HepG2 (cell line): ENCODE results near the gene TPST1. TPM values are rescaled to one million over a fixed set of nuclear protein-coding genes. Genes with fewer than 3 reads are reported as not detected.

Source experiments
- ARNTL ChIP-seq: sonication (generic); formaldehyde crosslinking; IDR thresholded peaks from 2 replicates; pipeline ENCODE4 v1.4.0; 2020; ENCODE audit warnings: mild to moderate bottlenecking, missing genetic modification reagents
- ATAD3A ChIP-seq: sonication (generic); formaldehyde crosslinking; IDR thresholded peaks from 2 replicates; pipeline ENCODE4 v1.4.0; 2020; ENCODE audit warnings: missing genetic modification reagents
- EEA1 ChIP-seq: sonication (generic); formaldehyde crosslinking; IDR thresholded peaks from 2 replicates; pipeline ENCODE4 v1.5.1; 2020; ENCODE audit warnings: mild to moderate bottlenecking, missing genetic modification reagents, borderline replicate concordance
- GATA4 ChIP-seq: sonication (generic); IDR thresholded peaks from 2 replicates; pipeline ENCODE4 v1.6.1; 2016; ENCODE audit warnings: antibody characterized with exemption, low read depth, borderline replicate concordance
- HOXD1 ChIP-seq: sonication (generic); formaldehyde crosslinking; IDR thresholded peaks from 2 replicates; pipeline ENCODE4 v1.5.0; 2020; ENCODE audit warnings: missing genetic modification reagents
- KDM5B ChIP-seq: sonication (generic); formaldehyde crosslinking; IDR thresholded peaks from 2 replicates; pipeline ENCODE4 v1.4.0; 2020; ENCODE audit warnings: missing genetic modification reagents, mild to moderate bottlenecking, borderline replicate concordance
- KLF11 ChIP-seq: IDR thresholded peaks from 2 replicates; pipeline ENCODE4 v1.6.1; 2016; ENCODE audit warnings: missing compliant biosample characterization
- NFKBIZ ChIP-seq: IDR thresholded peaks from 2 replicates; pipeline ENCODE4 v1.6.1; 2018; ENCODE audit warnings: missing genetic modification reagents, missing compliant biosample characterization
- NFYC ChIP-seq: IDR thresholded peaks from 2 replicates; pipeline ENCODE4 v1.6.1; 2016; ENCODE audit warnings: missing genetic modification reagents, missing compliant biosample characterization
- NRL ChIP-seq: sonication (generic); formaldehyde crosslinking; IDR thresholded peaks from 2 replicates; pipeline ENCODE4 v1.5.0; 2020; ENCODE audit warnings: missing genetic modification reagents, mild to moderate bottlenecking, moderate library complexity, borderline replicate concordance
- PAF1 ChIP-seq: IDR thresholded peaks from 2 replicates; pipeline ENCODE4 v1.6.1; 2016; ENCODE audit warnings: missing genetic modification reagents, missing compliant biosample characterization
- SMAD3 ChIP-seq: sonication (generic); formaldehyde crosslinking; IDR thresholded peaks from 2 replicates; pipeline ENCODE4 v1.4.0; 2020; ENCODE audit warnings: missing genetic modification reagents
- SNAPC2 ChIP-seq: sonication (generic); formaldehyde crosslinking; IDR thresholded peaks from 2 replicates; pipeline ENCODE4 v1.8.1; 2022; ENCODE audit warnings: mild to moderate bottlenecking, missing genetic modification reagents
- TOPORS ChIP-seq: sonication (generic); formaldehyde crosslinking; IDR thresholded peaks from 2 replicates; pipeline ENCODE4 v1.8.0; 2023; ENCODE audit warnings: mild to moderate bottlenecking, missing genetic modification reagents
- ZBTB38 ChIP-seq: sonication (generic); formaldehyde crosslinking; IDR thresholded peaks from 2 replicates; pipeline ENCODE4 v1.5.1; 2020; ENCODE audit warnings: mild to moderate bottlenecking, missing genetic modification reagents
- ZNF160 ChIP-seq: sonication (generic); formaldehyde crosslinking; IDR thresholded peaks from 2 replicates; pipeline ENCODE4 v1.8.0; 2022; ENCODE audit warnings: mild to moderate bottlenecking, inconsistent platforms, missing genetic modification reagents
- ZNF264 ChIP-seq: sonication (generic); formaldehyde crosslinking; IDR thresholded peaks from 2 replicates; pipeline ENCODE4 v1.4.0; 2020; ENCODE audit warnings: missing genetic modification reagents
- ZNF546 ChIP-seq: sonication (generic); formaldehyde crosslinking; conservative IDR thresholded peaks from 2 replicates; pipeline ENCODE4 v1.8.1; 2023; ENCODE audit warnings: mild to moderate bottlenecking, missing genetic modification reagents
- ZNF737 ChIP-seq: sonication (generic); formaldehyde crosslinking; IDR thresholded peaks from 2 replicates; pipeline ENCODE4 v1.5.0; 2020; ENCODE audit warnings: missing genetic modification reagents, mild to moderate bottlenecking, borderline replicate concordance
- polyA plus RNA-seq, 8 experiments: library from polyadenylated mRNA; depleted of rRNA in 3 of 8; stranded (reverse) in 7 of 8; unstranded in 1 of 8; fragments of >200 nt; fragmentation: Illumina TruSeq in 4 of 8; extraction: Trizol in 4 of 8; gene quantifications; 2 replicates each; pipeline versions ENCODE4 v1.2.1 to v1.2.3, GENCODE V29; 2011 to 2016; ENCODE audit warnings: low read depth in 4 of 8, missing spikeins in 1 of 8, mixed read lengths in 1 of 8; ENCODE audit not compliant: insufficient read depth in 1 of 8
- total RNA-seq, 5 experiments: library from RNA; depleted of rRNA; stranded (reverse); fragments of >200 nt; fragmentation: Illumina TruSeq; extraction: Trizol; gene quantifications; 2 replicates each; pipeline ENCODE4 v1.2.3, GENCODE V29; 2016; ENCODE audit warnings: low read depth in 1 of 5
- TF ChIP-seq, protein P1 (sequence below): IDR thresholded peaks from 2 replicates; pipeline ENCODE4 v1.6.1; 2016; ENCODE audit warnings: low read depth, missing genetic modification reagents, missing compliant biosample characterization
- TF ChIP-seq, protein P2 (sequence below): sonication (generic); formaldehyde crosslinking; IDR thresholded peaks from 2 replicates; pipeline ENCODE4 v1.8.0; 2022; ENCODE audit warnings: missing genetic modification reagents, mild to moderate bottlenecking, inconsistent platforms, borderline replicate concordance
- TF ChIP-seq, protein P3 (sequence below): sonication (generic); formaldehyde crosslinking; IDR thresholded peaks from 2 replicates; pipeline ENCODE4 v1.5.0; 2020; ENCODE audit warnings: mild to moderate bottlenecking, low read depth, missing genetic modification reagents, borderline replicate concordance

The TPST1 gene
- total and polyA plus RNA-seq, 2 of the 13 experiments (the other 11 are each of a cell fraction or from before 2014, with no cell fraction given) = 24.3 to 34.1 TPM

DNA sequence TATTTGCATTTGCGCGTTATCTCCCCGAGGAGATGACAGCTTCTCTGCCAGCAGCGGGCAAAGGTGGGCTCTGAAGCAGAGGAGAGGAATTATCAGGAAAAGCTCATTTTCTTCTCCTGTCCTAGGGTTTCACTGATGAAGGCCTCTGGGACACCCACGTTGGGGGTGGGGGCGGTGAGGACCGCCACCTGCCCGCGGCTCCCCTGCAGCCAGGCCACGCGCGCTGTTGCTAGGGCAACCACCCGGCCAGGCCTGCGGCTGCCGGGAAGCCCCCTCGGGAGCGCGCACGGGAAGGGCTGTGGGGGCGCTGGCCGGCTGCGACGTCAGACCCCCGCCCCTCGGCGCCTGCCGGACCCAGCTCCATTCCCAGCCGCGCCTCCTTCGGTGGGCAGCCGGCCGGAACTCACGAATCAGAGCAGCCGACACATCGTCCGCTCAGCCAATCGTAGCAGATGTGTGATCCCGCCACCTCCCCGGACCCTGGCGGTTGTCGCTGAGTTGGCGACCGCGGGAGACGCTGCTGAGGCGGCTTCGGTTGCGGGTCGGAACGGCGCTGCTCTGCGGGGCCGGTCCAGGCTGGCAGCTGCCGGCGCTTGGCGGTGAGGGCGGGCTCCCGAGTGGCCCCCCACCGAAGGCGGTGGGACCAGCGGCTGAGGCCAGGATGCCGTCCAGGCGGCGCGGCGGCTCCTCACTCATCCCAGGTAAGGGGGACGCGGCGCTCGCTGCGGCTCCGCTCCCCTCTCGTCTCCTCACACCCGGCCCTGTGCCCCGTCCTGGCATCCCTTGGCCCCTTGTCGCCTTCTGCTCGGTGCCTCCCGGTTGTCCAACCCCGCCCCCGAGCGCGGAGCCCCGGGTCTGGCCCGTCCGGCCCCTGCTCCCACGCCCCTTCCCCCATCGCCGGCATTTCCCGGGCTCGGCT lies at the start of gene TPST1 (continued):
- TF ChIP-seq, protein P1, sequence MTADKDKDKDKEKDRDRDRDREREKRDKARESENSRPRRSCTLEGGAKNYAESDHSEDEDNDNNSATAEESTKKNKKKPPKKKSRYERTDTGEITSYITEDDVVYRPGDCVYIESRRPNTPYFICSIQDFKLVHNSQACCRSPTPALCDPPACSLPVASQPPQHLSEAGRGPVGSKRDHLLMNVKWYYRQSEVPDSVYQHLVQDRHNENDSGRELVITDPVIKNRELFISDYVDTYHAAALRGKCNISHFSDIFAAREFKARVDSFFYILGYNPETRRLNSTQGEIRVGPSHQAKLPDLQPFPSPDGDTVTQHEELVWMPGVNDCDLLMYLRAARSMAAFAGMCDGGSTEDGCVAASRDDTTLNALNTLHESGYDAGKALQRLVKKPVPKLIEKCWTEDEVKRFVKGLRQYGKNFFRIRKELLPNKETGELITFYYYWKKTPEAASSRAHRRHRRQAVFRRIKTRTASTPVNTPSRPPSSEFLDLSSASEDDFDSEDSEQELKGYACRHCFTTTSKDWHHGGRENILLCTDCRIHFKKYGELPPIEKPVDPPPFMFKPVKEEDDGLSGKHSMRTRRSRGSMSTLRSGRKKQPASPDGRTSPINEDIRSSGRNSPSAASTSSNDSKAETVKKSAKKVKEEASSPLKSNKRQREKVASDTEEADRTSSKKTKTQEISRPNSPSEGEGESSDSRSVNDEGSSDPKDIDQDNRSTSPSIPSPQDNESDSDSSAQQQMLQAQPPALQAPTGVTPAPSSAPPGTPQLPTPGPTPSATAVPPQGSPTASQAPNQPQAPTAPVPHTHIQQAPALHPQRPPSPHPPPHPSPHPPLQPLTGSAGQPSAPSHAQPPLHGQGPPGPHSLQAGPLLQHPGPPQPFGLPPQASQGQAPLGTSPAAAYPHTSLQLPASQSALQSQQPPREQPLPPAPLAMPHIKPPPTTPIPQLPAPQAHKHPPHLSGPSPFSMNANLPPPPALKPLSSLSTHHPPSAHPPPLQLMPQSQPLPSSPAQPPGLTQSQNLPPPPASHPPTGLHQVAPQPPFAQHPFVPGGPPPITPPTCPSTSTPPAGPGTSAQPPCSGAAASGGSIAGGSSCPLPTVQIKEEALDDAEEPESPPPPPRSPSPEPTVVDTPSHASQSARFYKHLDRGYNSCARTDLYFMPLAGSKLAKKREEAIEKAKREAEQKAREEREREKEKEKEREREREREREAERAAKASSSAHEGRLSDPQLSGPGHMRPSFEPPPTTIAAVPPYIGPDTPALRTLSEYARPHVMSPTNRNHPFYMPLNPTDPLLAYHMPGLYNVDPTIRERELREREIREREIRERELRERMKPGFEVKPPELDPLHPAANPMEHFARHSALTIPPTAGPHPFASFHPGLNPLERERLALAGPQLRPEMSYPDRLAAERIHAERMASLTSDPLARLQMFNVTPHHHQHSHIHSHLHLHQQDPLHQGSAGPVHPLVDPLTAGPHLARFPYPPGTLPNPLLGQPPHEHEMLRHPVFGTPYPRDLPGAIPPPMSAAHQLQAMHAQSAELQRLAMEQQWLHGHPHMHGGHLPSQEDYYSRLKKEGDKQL (CRISPR knock-in tag) = no peak
- TF ChIP-seq EEA1 (CRISPR knock-in tag) (0 out of 2 replicates have a peak, but pooled peaks have one; percentile 49), GATA4 (peak; percentile 69; the same call in 1 of the 2 replicates), NRL (CRISPR knock-in tag) (no peak), KDM5B (peak; percentile 73; the same call in 1 of the 2 replicates), SMAD3 (CRISPR knock-in tag) (no peak), SNAPC2 (CRISPR knock-in tag) (no peak), NFKBIZ (0 out of 2 replicates have a peak, but pooled peaks have one; percentile 55), ARNTL (CRISPR knock-in tag) (no peak; the same call in 1 of the 2 replicates), ZNF264 (no peak), TOPORS (peak; percentile 68), KLF11 (peak; percentile 57; the same call in 1 of the 2 replicates), ZNF546 (CRISPR knock-in tag) (peak; percentile 83), ZBTB38 (CRISPR knock-in tag) (peak; percentile 61; the same call in 1 of the 2 replicates), ZNF160 (CRISPR knock-in tag) (no peak), HOXD1 (CRISPR knock-in tag) (peak; percentile 70; the same call in 1 of the 2 replicates), ATAD3A (CRISPR knock-in tag) (no peak), NFYC (peak; percentile 97), PAF1 (CRISPR knock-in tag) (no peak), ZNF737 (no peak)
- TF ChIP-seq, protein P2, sequence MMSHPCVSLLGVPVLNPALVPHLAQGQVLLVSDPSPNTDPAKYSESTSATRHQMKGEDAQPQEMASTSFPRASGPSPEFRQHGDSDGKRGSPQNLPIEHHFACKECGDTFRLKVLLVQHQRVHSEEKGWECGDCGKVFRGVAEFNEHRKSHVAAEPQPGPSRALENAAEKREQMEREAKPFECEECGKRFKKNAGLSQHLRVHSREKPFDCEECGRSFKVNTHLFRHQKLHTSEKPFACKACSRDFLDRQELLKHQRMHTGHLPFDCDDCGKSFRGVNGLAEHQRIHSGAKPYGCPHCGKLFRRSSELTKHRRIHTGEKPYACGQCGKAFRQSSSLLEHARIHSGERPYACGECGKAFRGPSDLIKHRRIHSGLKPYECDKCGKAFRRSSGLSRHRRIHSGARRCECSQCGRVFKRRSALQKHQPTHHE (CRISPR knock-in tag) = peak; percentile 79; the same call in 1 of the 2 replicates
- TF ChIP-seq, protein P3, sequence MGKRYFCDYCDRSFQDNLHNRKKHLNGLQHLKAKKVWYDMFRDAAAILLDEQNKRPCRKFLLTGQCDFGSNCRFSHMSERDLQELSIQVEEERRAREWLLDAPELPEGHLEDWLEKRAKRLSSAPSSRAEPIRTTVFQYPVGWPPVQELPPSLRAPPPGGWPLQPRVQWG = no peak
